Activated naive CD4-positive, alpha-beta T cell treated with anti-CD3 and anti-CD28 coated beads for 36 hours (primary cell): Measurements from ENCODE around the gene NEURL1. TPM values are rescaled to one million over a fixed set of nuclear protein-coding genes. Genes with fewer than 3 reads are reported as not detected.

Experiments
- CTCF ChIA-PET: fragments of 350-600 bp; sonication (Branson Sonifier 250); formaldehyde crosslinking; loops from one replicate; lab custom pipeline; 2021; ENCODE audit warnings: antibody characterized with exemption; lab: Charles Lee
- DNase-seq: peaks from one replicate; pipeline ENCODE4 v3.0.0-alpha.2; 2020
- H3K27ac Mint-ChIP-seq: one replicate; pipeline ENCODE4 v1.8.0; 2021; ENCODE audit warnings: mild to moderate bottlenecking, mixed read lengths
- H3K27me3 Mint-ChIP-seq: one replicate; pipeline ENCODE4 v1.8.0; 2021; ENCODE audit warnings: low read depth, mixed read lengths
- H3K36me3 Mint-ChIP-seq: one replicate; pipeline ENCODE4 v1.8.0; 2021; ENCODE audit warnings: low read depth, mixed read lengths
- H3K4me1 Mint-ChIP-seq: one replicate; pipeline ENCODE4 v1.8.0; 2021; ENCODE audit warnings: low read depth, mixed read lengths
- H3K4me3 Mint-ChIP-seq: one replicate; pipeline ENCODE4 v1.8.0; 2021; ENCODE audit warnings: mild to moderate bottlenecking, moderate library complexity, mixed read lengths
- H3K9me3 Mint-ChIP-seq: one replicate; pipeline ENCODE4 v1.8.0; 2021; ENCODE audit warnings: mixed read lengths
- intact Hi-C: fragments of 100-400 bp; cut with micrococcal nuclease; formaldehyde crosslinking; loops from one replicate; pipeline ENCODE4 v1.15.1; 2023
- total RNA-seq, 2 experiments: library from RNA; stranded (reverse); gene quantifications; one replicate each; pipeline ENCODE4 v1.2.3, GENCODE V29; 2021

Gene NEURL1
- total RNA-seq, 2 experiments from 2014 or later: 1.3 to 1.6 TPM

DNA sequence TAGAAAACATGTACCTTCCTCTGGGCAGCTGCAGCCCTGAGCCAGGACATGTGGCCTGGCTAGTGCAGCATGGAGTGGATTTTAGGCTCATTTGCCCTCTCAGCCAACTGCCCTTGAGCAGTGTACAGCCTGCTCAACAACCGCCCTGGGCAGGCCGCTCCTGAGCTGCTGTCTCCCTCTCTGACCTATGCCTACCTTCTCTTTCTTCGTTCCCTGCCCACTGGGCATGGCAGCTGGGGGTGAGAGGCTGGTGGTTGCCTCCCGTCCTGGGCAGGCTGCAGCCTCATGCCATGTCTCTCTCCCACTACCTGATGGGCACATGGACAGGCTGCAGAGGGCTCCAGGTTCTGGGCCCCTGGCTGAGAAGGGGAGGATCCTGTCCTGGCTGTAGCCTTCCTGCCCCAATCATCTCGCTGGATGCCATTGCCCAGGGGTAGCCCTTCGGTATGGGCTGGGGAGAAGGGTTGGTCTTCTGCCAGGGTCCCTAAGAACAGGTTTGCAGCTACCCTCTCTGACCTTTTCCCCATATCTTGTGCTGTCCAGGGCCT, 97.3 kb downstream of the NEURL1 start:
- CTCF ChIA-PET: interaction anchor here (0.7 to 3.1 kb wide), 3 partner anchors 8 to 95 kb away, joined by 3 to 12 read pairs (median 4); no protein-coding TSS in a partner anchor

DNA sequence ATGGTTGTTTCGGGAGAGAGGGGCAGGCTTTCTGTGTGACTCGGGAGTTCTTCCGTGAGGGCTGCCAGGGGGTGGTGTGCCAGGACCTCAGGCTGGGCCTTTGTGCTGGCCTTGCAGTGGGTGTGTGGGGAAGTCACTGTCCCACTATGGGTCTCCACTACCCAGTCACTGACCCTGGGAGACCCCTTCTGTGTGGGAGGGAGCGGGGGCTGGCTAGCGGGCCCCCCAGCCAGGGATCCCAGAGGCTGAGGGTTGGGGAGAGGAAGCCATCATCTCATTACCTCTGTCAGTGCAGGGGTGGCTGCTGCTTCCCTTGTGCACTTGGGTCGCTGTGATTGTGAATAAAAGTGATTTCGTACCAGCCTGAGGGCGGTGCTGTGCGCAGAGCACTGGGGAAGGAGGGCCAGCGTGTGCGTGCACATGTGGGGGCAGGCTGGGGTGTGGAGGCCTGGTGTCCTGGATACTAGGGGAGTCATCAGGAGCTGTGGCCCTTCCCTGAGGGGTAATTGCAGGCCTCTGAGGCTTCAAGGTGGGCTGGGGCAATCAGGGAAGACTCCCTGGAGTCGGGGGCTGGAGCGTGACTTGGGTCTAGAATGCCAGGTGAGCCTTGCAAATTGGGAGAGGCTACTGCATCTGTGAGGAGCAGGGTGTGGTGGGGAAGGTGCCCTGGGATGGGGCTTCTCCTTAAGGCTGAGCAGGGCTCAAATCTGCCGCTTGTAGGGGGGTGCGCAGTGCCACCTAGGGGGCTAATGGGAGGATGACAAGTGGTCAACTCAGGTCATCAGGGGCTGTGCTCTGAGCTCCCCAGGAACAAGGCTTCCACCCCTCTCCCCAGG, 98.9 kb downstream of the NEURL1 start:
- peak; percentile 64 for DNase-seq
- Mint-ChIP-seq H3K4me1 (no peaks in the 10 kb centered on the region), H3K9me3 (no peaks in the 10 kb centered on the region), H3K4me3 (no peak overlapping the region), H3K36me3 (no peaks in the 10 kb centered on the region), H3K27ac (no peak overlapping the region), H3K27me3 (no peaks in the 10 kb centered on the region)
- CTCF ChIA-PET: interaction anchor here (0.6 to 3.1 kb wide), 10 partner anchors 8 to 254 kb away, joined by 3 to 12 read pairs (median 4); no protein-coding TSS in a partner anchor
- intact Hi-C loops: loop anchor here (2.0 to 5.0 kb wide), 2 partner anchors 100 to 176 kb away; partner anchors contain the start of gene NEURL1

More for the DNA sequence above, 97.3 kb downstream of the NEURL1 start:
- H3K9me3 Mint-ChIP-seq: no peaks in the 10 kb centered on the region
- no peak for DNase-seq
- H3K27ac Mint-ChIP-seq: no peak overlapping the region
- H3K36me3 Mint-ChIP-seq: no peaks in the 10 kb centered on the region
- no peak overlapping the region for H3K4me3 Mint-ChIP-seq
- no peaks in the 10 kb centered on the region for H3K4me1 Mint-ChIP-seq
- intact Hi-C loops: loop anchor here (5.0 kb wide), 1 partner anchor 99 kb away; the partner anchor contains the start of gene NEURL1
- H3K27me3 Mint-ChIP-seq: no peaks in the 10 kb centered on the region

GRCh38 chr10:103593022-103593570, 99.6 kb downstream of the NEURL1 start:
- intact Hi-C loops: loop anchor here (2.0 to 5.0 kb wide), 2 partner anchors 101 to 176 kb away; partner anchors contain the start of gene NEURL1

GRCh38 chr10:103595933-103596726, 102.6 kb downstream of the NEURL1 start:
- H3K4me3 Mint-ChIP-seq: no peak overlapping the region
- DNase-seq: no peak
- H3K9me3 Mint-ChIP-seq: no peaks in the 10 kb centered on the region
- no peaks in the 10 kb centered on the region for H3K4me1 Mint-ChIP-seq
- H3K27me3 Mint-ChIP-seq: no peaks in the 10 kb centered on the region
- H3K36me3 Mint-ChIP-seq: no peaks in the 10 kb centered on the region
- H3K27ac Mint-ChIP-seq: no peak overlapping the region
- intact Hi-C loops: no loop called here
- CTCF ChIA-PET: interaction anchor here (0.6 to 4.1 kb wide), 4 partner anchors 9 to 91 kb away, joined by 3 to 29 read pairs (median 3); no protein-coding TSS in a partner anchor

More at GRCh38 chr10:103593022-103593570, 99.6 kb downstream of the NEURL1 start:
- no peaks in the 10 kb centered on the region for H3K9me3 Mint-ChIP-seq
- CTCF ChIA-PET: interaction anchor here (0.6 to 3.1 kb wide), 9 partner anchors 9 to 255 kb away, joined by 3 to 12 read pairs (median 5); no protein-coding TSS in a partner anchor
- H3K27ac Mint-ChIP-seq: no peak overlapping the region
- no peaks in the 10 kb centered on the region for H3K27me3 Mint-ChIP-seq
- H3K4me1 Mint-ChIP-seq: no peaks in the 10 kb centered on the region
- no peak overlapping the region for H3K4me3 Mint-ChIP-seq
- no peak for DNase-seq
- H3K36me3 Mint-ChIP-seq: no peaks in the 10 kb centered on the region

DNA sequence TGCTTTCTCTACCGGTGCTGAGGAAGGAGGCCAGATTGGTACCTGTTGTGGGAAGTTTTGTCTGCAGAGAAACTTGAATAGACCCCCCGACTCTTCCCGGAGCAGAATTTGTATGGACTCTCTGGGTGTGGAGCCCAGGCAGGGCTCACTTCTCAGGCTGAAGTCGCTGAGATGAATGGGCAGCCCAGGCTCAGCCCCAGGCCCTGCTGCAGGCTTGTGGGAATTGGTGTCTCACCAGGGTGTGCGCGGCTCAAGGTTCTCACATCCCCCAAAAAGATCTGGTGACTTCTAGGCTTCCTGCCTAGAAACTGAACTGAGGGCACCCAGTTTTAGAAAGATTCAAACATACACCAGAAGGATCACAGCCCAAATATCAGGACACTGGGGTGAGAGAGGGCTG, 103.5 kb downstream of the NEURL1 start:
- H3K27me3 Mint-ChIP-seq: no peaks in the 10 kb centered on the region
- CTCF ChIA-PET: interaction anchor here (0.6 to 4.1 kb wide), 5 partner anchors 9 to 92 kb away, joined by 3 to 29 read pairs (median 3); no protein-coding TSS in a partner anchor
- DNase-seq: no peak

GRCh38 chr10:103598654-103599115, 105.2 kb downstream of the NEURL1 start:
- intact Hi-C loops: loop anchor here (1.0 to 2.0 kb wide), 2 partner anchors 88 to 260 kb away; no protein-coding TSS in a partner anchor
- no peaks in the 10 kb centered on the region for H3K27me3 Mint-ChIP-seq
- H3K4me3 Mint-ChIP-seq: no peak overlapping the region

More for the DNA sequence above, 103.5 kb downstream of the NEURL1 start:
- intact Hi-C loops: no loop called here
- Mint-ChIP-seq H3K9me3 (no peaks in the 10 kb centered on the region), H3K4me3 (no peak overlapping the region), H3K4me1 (no peaks in the 10 kb centered on the region), H3K36me3 (no peaks in the 10 kb centered on the region), H3K27ac (no peak overlapping the region)

GRCh38 chr10:103599211-103599610, 105.7 kb downstream of the NEURL1 start:
- Mint-ChIP-seq H3K27me3 (no peaks in the 10 kb centered on the region), H3K4me1 (no peaks in the 10 kb centered on the region), H3K36me3 (no peaks in the 10 kb centered on the region), H3K4me3 (no peak overlapping the region), H3K9me3 (no peaks in the 10 kb centered on the region), H3K27ac (no peak overlapping the region)
- CTCF ChIA-PET: interaction anchor here (1.0 to 4.1 kb wide), 4 partner anchors 10 to 98 kb away, joined by 3 to 29 read pairs (median 6); no protein-coding TSS in a partner anchor
- DNase-seq: no peak
- intact Hi-C loops: loop anchor here (1.0 to 2.0 kb wide), 2 partner anchors 87 to 260 kb away; no protein-coding TSS in a partner anchor

More at GRCh38 chr10:103598654-103599115, 105.2 kb downstream of the NEURL1 start:
- Mint-ChIP-seq H3K36me3 (no peaks in the 10 kb centered on the region), H3K9me3 (no peaks in the 10 kb centered on the region), H3K27ac (no peak overlapping the region), H3K4me1 (no peaks in the 10 kb centered on the region)
- DNase-seq: peak; percentile 60
- CTCF ChIA-PET: interaction anchor here (0.7 to 4.1 kb wide), 7 partner anchors 11 to 253 kb away, joined by 3 to 29 read pairs (median 3); no protein-coding TSS in a partner anchor

- intact Hi-C loops: loop anchor here (1.0 to 2.0 kb wide), 2 partner anchors 86 to 259 kb away; no protein-coding TSS in a partner anchor
- no peak for DNase-seq
- Mint-ChIP-seq H3K4me1 (no peaks in the 10 kb centered on the region), H3K4me3 (no peak overlapping the region), H3K27ac (no peak overlapping the region), H3K27me3 (no peaks in the 10 kb centered on the region), H3K36me3 (no peaks in the 10 kb centered on the region), H3K9me3 (no peaks in the 10 kb centered on the region)
- CTCF ChIA-PET: interaction anchor here (1.4 to 4.1 kb wide), 3 partner anchors 10 to 90 kb away, joined by 3 to 29 read pairs (median 9); no protein-coding TSS in a partner anchor
These were observed 106.4 kb downstream of the NEURL1 start for GRCh38 chr10:103599907-103600306.

DNA sequence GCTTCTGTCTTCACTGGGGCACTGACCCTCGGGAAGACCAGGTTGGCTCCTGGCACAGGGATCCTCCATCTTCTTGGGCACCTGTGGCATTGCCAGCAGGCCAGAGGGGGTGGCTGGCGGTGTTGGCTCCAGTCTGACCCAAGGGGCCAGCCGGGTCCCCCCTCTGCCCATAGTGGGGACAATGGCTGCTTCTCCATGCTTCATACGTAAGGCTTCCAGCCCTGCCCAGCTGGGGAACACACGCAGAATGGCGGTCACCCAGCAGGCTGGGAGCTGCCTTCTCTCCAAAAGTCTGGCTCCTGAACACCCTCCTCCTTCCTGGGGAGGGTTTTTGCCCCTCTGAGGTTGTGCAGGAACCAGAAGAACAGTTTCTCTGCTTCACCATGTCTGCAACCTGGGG, 106.8 kb downstream of the NEURL1 start:
- intact Hi-C loops: no loop called here
- DNase-seq: no peak
- Mint-ChIP-seq H3K4me1 (no peaks in the 10 kb centered on the region), H3K36me3 (no peaks in the 10 kb centered on the region), H3K9me3 (no peaks in the 10 kb centered on the region), H3K27ac (no peak overlapping the region), H3K27me3 (no peaks in the 10 kb centered on the region), H3K4me3 (no peak overlapping the region)
- CTCF ChIA-PET: interaction anchor here (1.2 kb wide), 1 partner anchor 86 kb away, joined by 3 read pairs; no protein-coding TSS in a partner anchor

GRCh38 chr10:103600956-103601569, 107.6 kb downstream of the NEURL1 start:
- Mint-ChIP-seq H3K9me3 (no peaks in the 10 kb centered on the region), H3K27me3 (no peaks in the 10 kb centered on the region), H3K4me1 (no peaks in the 10 kb centered on the region), H3K27ac (no peak overlapping the region), H3K4me3 (no peak overlapping the region), H3K36me3 (no peaks in the 10 kb centered on the region)
- CTCF ChIA-PET: interaction anchor here (1.2 kb wide), 1 partner anchor 85 kb away, joined by 3 read pairs; no protein-coding TSS in a partner anchor
- no peak for DNase-seq
- intact Hi-C loops: no loop called here
